ENCODE measurements around the gene HINFP. TPM values are rescaled to one million over a fixed set of nuclear protein-coding genes. Genes with fewer than 3 reads are reported as not detected.
A peak's percentile ranks its signal among the peaks of the same experiment; 100 is the strongest.

The HINFP gene
- total and polyA plus RNA-seq, 9 of the 15 experiments (the other 6 are each of a cell fraction or from before 2014, with no cell fraction given): 13.8 to 34.1 (median 22.5) TPM

DNA sequence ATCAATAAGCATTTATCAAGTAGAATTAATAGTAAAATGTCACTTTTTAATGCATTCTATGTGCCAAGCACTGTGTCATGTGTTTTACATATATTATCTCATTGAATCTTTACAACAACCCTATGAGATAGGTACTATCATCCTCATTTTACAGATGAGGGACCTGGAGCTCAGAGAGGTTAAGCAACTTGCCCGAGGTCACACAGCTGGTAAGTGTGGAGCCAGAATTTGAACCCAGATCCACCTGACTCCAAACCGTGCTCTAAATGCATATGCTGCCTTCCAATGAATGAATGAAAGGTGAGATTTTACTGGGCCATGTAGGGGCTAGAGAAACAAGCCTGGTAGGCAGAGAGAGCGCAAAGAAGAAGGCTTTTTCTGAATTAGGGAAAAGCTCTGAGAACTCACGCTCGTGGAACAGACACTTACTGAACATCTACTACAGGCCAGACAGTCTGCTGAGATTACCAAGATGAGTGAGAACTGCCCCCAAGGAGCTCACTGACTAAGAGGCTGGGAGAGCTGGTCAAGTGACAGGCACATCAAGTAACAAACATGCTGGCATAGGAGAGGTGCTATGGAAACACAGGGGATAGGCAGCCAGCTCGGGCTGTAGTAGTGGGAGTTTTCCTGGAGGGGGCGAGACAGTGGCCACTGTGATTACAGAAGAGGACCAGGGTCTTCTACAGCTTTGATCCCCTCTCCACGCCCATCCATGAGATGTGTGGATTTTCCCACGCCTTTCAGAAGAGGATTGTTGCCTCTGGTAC, 31.9 kb downstream of the HINFP start (continued):
- no peak for TF ChIP-seq ZNF197 (CRISPR knock-in tag; IDR thresholded peaks at IDR 0.05; ENCODE audit: low read depth)
- peak; percentile 81 for TF ChIP-seq ADNP (tag; IDR thresholded peaks at IDR 0.05)
- peak in 1 of 2 experiments; percentile 73; a peak in 2 of 4 replicates for TF ChIP-seq RCOR1 (IDR thresholded peaks at IDR 0.05; ENCODE audit: borderline replicate concordance in 1 of 2, low read depth in 2 of 2, low read length in 2 of 2)
- 0 out of 2 replicates have a peak, but pooled peaks have one; percentile 55 for TF ChIP-seq PTBP1 (IDR thresholded peaks at IDR 0.05; ENCODE audit: low read depth, low read length)
- TF ChIP-seq, protein P1, sequence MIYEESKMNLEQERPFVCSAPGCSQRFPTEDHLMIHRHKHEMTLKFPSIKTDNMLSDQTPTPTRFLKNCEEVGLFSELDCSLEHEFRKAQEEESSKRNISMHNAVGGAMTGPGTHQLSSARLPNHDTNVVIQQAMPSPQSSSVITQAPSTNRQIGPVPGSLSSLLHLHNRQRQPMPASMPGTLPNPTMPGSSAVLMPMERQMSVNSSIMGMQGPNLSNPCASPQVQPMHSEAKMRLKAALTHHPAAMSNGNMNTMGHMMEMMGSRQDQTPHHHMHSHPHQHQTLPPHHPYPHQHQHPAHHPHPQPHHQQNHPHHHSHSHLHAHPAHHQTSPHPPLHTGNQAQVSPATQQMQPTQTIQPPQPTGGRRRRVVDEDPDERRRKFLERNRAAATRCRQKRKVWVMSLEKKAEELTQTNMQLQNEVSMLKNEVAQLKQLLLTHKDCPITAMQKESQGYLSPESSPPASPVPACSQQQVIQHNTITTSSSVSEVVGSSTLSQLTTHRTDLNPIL (CRISPR knock-in tag; IDR thresholded peaks at IDR 0.05): no peak
- peak; percentile 86 for TF ChIP-seq CHD4 (IDR thresholded peaks at IDR 0.05; ENCODE audit: insufficient read depth, insufficient replicate concordance, low read depth, low read length, poor library complexity, severe bottlenecking)
- TF ChIP-seq ZNF695 (CRISPR knock-in tag; IDR thresholded peaks at IDR 0.05): no peak
- TF ChIP-seq CBX3 (IDR thresholded peaks at IDR 0.05; ENCODE audit: borderline replicate concordance in 1 of 2, low read length in 2 of 2): 0 out of 3 replicates have a peak, but pooled peaks of 1 of the 2 experiments have one; percentile 47
- TF ChIP-seq, protein P2, sequence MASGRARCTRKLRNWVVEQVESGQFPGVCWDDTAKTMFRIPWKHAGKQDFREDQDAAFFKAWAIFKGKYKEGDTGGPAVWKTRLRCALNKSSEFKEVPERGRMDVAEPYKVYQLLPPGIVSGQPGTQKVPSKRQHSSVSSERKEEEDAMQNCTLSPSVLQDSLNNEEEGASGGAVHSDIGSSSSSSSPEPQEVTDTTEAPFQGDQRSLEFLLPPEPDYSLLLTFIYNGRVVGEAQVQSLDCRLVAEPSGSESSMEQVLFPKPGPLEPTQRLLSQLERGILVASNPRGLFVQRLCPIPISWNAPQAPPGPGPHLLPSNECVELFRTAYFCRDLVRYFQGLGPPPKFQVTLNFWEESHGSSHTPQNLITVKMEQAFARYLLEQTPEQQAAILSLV (tag; IDR thresholded peaks at IDR 0.05): no peak
- no peak for TF ChIP-seq JUNB (CRISPR knock-in tag; conservative IDR thresholded peaks at IDR 0.05)
- no peak for TF ChIP-seq MEF2A (IDR thresholded peaks at IDR 0.05; ENCODE audit: control insufficient read depth, low read depth, low read length)
- TF ChIP-seq ZBTB1 (CRISPR knock-in tag; IDR thresholded peaks at IDR 0.05; ENCODE audit: borderline replicate concordance, low read depth): no peak
- TF ChIP-seq PHF8 (IDR thresholded peaks at IDR 0.05; ENCODE audit: borderline replicate concordance, low read length): no peak
- TF ChIP-seq ILF3 (IDR thresholded peaks at IDR 0.05; ENCODE audit: borderline replicate concordance): no peak
- no peak for TF ChIP-seq MECOM (CRISPR knock-in tag; IDR thresholded peaks at IDR 0.05)
- no peak for TF ChIP-seq GATAD2B (IDR thresholded peaks at IDR 0.05; ENCODE audit: borderline replicate concordance)
- TF ChIP-seq STAT5B (CRISPR knock-in tag; IDR thresholded peaks at IDR 0.05): no peak
- no peak for TF ChIP-seq FUS (optimal IDR thresholded peaks at IDR 0.05; ENCODE audit: low read depth, low read length)
- TF ChIP-seq, protein P3, sequence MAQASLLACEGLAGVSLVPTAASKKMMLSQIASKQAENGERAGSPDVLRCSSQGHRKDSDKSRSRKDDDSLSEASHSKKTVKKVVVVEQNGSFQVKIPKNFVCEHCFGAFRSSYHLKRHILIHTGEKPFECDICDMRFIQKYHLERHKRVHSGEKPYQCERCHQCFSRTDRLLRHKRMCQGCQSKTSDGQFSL (CRISPR knock-in tag; IDR thresholded peaks at IDR 0.05): no peak
- TF ChIP-seq, protein P3 (tag; IDR thresholded peaks at IDR 0.05): no peak
- TF ChIP-seq MYC (IDR thresholded peaks at IDR 0.05; ENCODE audit: low read depth, low read length): no peak
- TF ChIP-seq MYC (CRISPR knock-in tag; IDR thresholded peaks at IDR 0.05; ENCODE audit: borderline replicate concordance, low read depth): no peak
- no peak for TF ChIP-seq ZNF780A (CRISPR knock-in tag; IDR thresholded peaks at IDR 0.05)
